PC-3 (cell line): ENCODE measurements around the gene PAX1.

Experiments
- CTCF ChIP-seq: fragments of 300-600 bp; sonication (generic); conservative IDR thresholded peaks from 2 replicates; pipeline ENCODE4 v1.5.1; 2017; ENCODE audit warnings: antibody characterized with exemption, low read depth, mild to moderate bottlenecking, low read length
- EZH2phosphoT487 ChIP-seq: fragments of 300-600 bp; sonication (generic); IDR thresholded peaks from 2 replicates; pipeline ENCODE4 v1.6.1; 2018; ENCODE audit warnings: mild to moderate bottlenecking, antibody characterized with exemption, low read length, borderline replicate concordance

GRCh38 chr20:21710863-21711431, 5.5 kb downstream of the PAX1 start:
- TF ChIP-seq CTCF: no peak
- no peak for TF ChIP-seq EZH2phosphoT487
